ENCODE measurements around the gene SMYD3. TPM values are rescaled to one million over a fixed set of nuclear protein-coding genes. Genes with fewer than 3 reads are reported as not detected.

SMYD3 gene
- total RNA-seq, 1 donor from 2014 or later: 18.8 TPM

DNA sequence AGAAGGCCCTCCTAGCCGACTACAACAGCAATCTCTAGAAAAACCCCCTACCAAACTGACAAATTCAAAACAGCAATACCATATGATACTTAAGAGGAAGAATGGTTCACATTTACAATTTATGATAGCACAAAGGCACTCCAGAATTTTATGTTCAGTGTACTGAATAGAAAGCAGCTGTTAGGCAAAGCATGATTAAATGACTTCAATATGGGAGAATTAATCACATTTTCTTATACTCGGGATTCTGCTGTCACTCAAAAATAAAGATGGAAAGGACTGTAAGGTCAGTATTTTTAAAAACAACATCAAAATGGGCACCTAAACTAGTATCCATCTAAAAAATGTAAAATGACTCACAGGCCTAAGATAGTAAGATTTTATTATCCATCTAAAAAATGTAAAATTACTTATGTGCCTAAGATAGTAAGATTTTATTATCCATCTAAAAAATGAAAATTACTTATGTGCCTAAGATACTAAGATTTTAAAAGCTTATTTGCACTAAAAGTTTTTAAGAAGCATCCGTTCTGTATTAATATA is 198.5 kb downstream of the SMYD3 start:
- no peak for DNase-seq (ENCODE audit: low spot score)

GRCh38 chr1:246306415-246307037 is 200.6 kb downstream of the SMYD3 start:
- DNase-seq (ENCODE audit: low spot score): no peak

GRCh38 chr1:246304484-246305259 is 202.4 kb downstream of the SMYD3 start:
- DNase-seq (ENCODE audit: low spot score): no peak

- no peak for DNase-seq (ENCODE audit: low spot score)
Measured at GRCh38 chr1:246302711-246303317, 204.3 kb downstream of the SMYD3 start.

GRCh38 chr1:246302251-246302625 is 204.8 kb downstream of the SMYD3 start:
- DNase-seq (ENCODE audit: low spot score): no peak

GRCh38 chr1:246301553-246302250 is 205.4 kb downstream of the SMYD3 start:
- DNase-seq (ENCODE audit: low spot score): no peak

GRCh38 chr1:246300626-246301549 is 206.2 kb downstream of the SMYD3 start:
- peak; percentile 11 for DNase-seq (ENCODE audit: low spot score)

GRCh38 chr1:246297279-246298265 is 209.5 kb downstream of the SMYD3 start:
- no peak for DNase-seq (ENCODE audit: low spot score)

- DNase-seq (ENCODE audit: low spot score): no peak
Measured at GRCh38 chr1:246295968-246296367, 211.1 kb downstream of the SMYD3 start.

DNA sequence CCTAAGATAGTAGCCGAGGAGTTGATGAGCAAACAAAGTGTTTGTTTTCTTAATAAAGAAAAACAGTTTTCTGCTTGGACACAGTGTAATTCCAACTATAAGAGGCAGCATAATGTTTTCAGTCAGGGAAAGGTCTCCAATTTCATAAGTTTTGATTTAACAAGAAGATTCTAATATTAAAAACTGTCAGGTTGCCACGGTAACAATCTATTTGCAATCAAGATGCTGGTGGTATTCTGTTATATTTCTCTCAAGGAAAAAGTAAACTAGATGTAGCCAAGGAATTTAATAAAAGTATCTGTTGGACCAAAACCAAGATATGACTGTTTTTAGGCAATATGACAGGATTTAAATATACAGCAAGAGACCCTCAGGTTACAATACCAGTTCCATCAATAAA is 211.7 kb downstream of the SMYD3 start:
- no peak for DNase-seq (ENCODE audit: low spot score)

GRCh38 chr1:246294263-246294662 is 212.8 kb downstream of the SMYD3 start:
- DNase-seq (ENCODE audit: low spot score): no peak

GRCh38 chr1:246293366-246294121 is 213.5 kb downstream of the SMYD3 start:
- DNase-seq (ENCODE audit: low spot score): no peak

DNA sequence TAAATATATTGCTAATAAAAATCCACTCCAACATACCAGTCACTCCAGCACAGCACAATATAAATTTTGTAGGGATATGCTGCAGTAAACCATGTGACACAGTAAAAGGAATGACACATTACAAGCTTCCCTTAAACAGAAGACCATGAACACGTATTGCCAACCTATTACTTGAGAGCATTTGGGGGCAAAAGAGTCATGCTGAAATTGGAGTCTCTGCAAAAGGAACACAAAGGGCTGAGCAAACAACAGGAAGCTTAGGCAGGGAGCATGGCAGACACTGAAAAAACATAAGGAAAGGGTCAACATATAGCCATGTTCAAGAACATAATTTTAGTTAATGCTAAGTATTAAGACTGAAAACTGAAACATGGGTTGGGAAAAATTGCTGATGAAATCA is 214.5 kb downstream of the SMYD3 start:
- DNase-seq (ENCODE audit: low spot score): no peak

DNA sequence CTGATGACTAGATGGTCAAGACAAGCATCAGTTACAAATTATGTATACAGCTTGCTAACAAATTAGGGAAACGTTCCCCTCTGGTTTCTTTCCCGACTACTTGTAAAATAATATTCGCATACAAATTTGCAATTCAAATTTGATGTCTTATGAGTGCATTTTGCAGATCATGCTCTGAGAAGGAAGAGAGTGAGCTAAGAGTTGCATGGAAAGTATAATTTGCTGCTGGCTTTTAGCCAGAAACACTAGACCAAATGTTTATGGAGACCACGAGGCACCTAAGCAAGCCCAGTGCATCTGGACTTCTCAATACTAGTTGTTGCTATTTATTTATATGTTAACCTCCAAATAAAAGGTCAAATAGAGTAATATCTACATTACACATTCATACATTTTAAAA is 216.0 kb downstream of the SMYD3 start:
- no peak for DNase-seq (ENCODE audit: low spot score)

- no peak for DNase-seq (ENCODE audit: low spot score)
Measured at GRCh38 chr1:246283771-246284410, 223.2 kb downstream of the SMYD3 start.

- no peak for DNase-seq (ENCODE audit: low spot score)
Measured at GRCh38 chr1:246281639-246282038, 225.4 kb downstream of the SMYD3 start.

- no peak for DNase-seq (ENCODE audit: low spot score)
Measured at GRCh38 chr1:246281195-246281594, 225.9 kb downstream of the SMYD3 start.

GRCh38 chr1:246280551-246280950 is 226.5 kb downstream of the SMYD3 start:
- no peak for DNase-seq (ENCODE audit: low spot score)

- DNase-seq (ENCODE audit: low spot score): no peak
Measured at GRCh38 chr1:246279402-246279801, 227.7 kb downstream of the SMYD3 start.

All from mucosa of gallbladder (tissue), 1 donor.